Vagina (tissue), 2 donors: ENCODE measurements around the gene KDM6A.

Source experiments
- POLR2A ChIP-seq, 2 donors: fragments of 450-650 bp; IDR thresholded peaks; one replicate each; pipeline ENCODE4 v1.6.1; 2017; ENCODE audit warnings: antibody characterized with exemption in 2 of 2, mild to moderate bottlenecking in 2 of 2, moderate library complexity in 2 of 2
- POLR2AphosphoS5 ChIP-seq, 2 donors: sonication (generic); formaldehyde crosslinking; IDR thresholded peaks; one replicate each; pipeline ENCODE4 v1.9.0; 2017; ENCODE audit warnings: antibody characterized with exemption in 2 of 2, mild to moderate bottlenecking in 2 of 2, low read depth in 1 of 2; ENCODE audit not compliant: insufficient read depth in 1 of 2
- TF ChIP-seq, protein P1 (sequence below), 3 experiments: fragments of 450-650 bp in 2 of 3; fragments of 200-600 bp in 1 of 3; sonication (generic) in 1 of 3; IDR thresholded peaks; one replicate each; pipeline ENCODE4 v1.5.1; 2017 to 2019; ENCODE audit warnings: antibody characterized with exemption in 3 of 3, mild to moderate bottlenecking in 2 of 3, moderate library complexity in 2 of 3

DNA sequence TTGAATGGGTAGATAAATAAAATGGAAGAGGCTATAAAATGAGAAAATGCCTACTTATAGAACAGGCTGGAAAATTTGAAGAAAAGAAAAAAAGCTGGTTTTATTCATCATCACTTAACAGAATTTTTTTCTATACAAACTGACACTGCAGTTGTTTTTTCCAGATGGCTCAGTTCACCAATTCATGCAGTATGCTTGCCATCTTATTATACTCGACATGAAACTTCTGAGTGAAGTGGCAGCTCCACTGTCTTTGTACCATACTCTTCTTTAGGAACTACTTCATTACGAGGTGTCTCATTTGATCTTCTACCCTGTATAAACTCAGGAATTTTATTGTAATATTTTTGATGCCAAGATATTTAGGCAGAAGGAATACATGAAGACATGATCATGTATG is 153.0 kb downstream of the KDM6A start:
- TF ChIP-seq POLR2A (IDR thresholded peaks at IDR 0.05) (no peak), POLR2AphosphoS5 (IDR thresholded peaks at IDR 0.05; ENCODE audit: insufficient read depth in 1 of 2, low read depth in 1 of 2) (no peak)
- TF ChIP-seq, protein P1, sequence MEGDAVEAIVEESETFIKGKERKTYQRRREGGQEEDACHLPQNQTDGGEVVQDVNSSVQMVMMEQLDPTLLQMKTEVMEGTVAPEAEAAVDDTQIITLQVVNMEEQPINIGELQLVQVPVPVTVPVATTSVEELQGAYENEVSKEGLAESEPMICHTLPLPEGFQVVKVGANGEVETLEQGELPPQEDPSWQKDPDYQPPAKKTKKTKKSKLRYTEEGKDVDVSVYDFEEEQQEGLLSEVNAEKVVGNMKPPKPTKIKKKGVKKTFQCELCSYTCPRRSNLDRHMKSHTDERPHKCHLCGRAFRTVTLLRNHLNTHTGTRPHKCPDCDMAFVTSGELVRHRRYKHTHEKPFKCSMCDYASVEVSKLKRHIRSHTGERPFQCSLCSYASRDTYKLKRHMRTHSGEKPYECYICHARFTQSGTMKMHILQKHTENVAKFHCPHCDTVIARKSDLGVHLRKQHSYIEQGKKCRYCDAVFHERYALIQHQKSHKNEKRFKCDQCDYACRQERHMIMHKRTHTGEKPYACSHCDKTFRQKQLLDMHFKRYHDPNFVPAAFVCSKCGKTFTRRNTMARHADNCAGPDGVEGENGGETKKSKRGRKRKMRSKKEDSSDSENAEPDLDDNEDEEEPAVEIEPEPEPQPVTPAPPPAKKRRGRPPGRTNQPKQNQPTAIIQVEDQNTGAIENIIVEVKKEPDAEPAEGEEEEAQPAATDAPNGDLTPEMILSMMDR (IDR thresholded peaks at IDR 0.05): no peak
